Stimulated activated CD8-positive, alpha-beta memory T cell treated with anti-CD3 and anti-CD28 coated beads, Interleukin-7, amount 100 ng/mL, for 48 hours (primary cell): ENCODE measurements around the gene MAP3K14.

Experiments
- DNase-seq, 2 donors: peaks; one replicate each; pipeline ENCODE4 v3.0.0-alpha.2; 2020; ENCODE audit warnings: low read depth in 1 of 2; ENCODE audit errors: extremely low read depth in 1 of 2

The MAP3K14 gene

DNA sequence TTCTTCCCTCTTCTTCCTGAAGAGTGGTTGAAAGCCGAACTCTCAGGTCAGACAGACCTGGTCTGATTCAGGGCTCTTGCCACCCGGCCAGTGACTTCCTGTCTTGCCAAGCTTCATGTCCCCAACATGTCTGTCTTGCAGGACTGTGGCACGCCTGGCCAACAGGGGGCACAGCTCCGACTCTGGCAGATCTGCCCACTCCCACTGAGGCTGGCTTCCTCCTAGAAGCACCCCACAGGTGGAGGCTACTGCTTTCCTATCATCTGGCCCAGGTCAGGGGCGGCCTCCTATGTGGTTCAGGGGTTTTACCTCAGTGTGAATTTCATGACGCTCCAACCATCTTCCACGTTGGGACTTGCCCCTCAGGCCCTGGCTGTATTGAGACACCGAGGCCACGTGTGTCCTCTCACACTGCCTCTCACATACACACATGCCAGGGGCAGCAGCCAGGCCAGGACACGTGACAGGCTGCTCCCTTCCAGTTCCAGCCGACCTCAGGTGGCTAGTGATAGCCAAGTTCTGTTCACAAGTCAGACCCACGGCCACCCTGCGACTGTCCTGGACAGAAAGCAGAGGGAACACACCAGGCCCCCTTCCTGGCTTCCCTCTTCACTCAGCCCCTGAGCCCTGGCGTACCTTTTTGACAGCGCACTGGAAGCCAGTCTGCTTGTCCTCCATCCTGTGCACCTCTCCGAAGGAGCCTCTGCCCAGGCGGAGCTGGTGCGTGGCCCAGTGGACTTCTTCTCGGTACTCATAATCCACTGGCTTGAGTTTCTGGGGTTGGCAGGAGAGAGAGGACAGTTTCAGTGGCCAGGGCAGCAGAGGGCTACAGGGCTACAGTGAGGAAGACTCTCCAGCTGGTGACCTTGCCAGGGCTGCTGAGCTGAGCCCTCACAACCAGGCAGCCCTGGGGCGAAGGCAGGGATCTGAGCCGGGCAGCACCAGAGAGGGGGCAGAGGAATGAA, 32.4 kb downstream of the MAP3K14 start:
- peak in 1 of 2 donors; percentile 28 for DNase-seq

DNA sequence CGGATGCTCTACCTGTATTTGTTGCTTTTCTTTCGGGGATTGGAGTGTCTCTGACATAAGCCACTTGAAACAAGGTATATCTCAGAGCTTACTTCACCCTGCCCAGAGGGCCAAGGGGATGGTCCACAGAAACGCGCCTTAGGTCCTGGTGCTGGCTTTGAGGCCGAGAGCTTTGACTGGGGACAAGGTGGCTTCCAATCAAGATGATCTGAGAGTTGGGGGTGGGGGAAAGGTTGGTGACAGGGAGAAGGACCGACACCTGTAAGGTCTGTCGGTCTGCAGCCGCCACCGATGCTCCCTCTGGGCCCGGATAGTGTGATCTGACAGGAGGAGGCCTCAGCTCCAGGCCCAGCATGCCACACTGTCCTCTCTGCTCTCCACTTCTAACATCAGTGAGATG, 33.1 kb downstream of the MAP3K14 start:
- no peak for DNase-seq

DNA sequence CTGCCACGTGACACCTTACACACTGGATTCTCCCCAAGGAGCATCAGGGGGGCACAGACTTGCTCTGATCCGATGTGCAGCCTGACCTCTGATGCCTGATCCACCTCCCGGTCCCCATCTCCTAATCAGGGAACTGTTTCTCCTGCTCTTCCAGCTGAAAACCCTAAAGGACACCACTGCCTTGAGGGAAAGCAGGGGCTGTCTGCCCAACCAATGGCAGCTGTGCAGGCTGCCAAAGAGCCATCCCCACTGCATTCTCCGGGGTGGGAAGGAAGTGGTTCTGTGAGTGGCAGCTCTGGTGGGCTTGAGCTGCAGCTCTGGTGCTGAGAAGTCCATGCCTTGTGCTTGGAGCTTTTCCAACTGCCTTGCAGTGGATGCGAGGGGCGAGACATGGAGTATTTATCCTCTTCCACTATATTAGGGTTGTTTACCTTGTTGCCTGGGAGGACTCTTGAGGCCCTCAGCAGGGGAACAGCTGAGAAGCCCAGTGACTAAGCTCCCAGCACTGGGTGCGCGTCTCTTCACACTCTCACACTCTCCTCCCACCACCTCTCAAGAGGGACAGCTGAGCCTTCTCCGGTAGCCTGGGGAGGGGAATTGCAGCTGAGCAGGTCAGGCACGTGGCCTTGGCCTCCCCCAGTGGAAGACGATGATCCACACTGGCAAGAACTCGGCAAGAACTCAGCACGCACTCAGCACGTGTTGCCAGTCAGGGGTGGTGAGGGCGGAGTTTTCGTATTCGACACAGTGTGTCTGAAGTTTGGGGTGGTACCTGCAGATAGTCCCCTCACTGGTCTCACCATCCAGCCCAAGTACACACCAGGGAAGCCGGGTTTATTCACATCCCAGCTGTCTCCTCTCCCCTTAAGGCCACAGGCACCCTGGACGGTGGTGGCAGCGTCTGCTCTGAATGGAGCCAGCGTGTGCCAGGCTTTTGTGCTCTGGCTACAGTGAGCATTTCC, 33.9 kb downstream of the MAP3K14 start:
- no peak for DNase-seq

DNA sequence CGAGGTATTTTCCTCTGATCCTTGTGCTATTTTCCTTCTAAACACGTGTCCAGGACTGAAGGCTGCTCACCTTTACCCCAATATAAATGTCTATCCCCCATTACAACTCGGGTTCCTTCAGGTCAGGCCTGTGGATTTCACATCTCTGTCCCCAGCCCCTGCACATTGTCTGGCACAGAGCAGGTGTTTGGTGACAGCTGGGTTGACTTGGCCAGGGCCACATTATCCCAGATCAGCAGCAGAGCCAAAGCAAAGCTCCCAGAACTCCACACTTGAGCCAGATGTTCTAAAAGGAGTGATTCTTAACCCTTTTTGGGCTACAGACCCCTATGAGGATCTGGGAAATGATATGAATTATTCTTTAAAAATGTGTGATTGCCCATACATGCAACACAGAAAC, 36.9 kb downstream of the MAP3K14 start:
- DNase-seq = no peak

DNA sequence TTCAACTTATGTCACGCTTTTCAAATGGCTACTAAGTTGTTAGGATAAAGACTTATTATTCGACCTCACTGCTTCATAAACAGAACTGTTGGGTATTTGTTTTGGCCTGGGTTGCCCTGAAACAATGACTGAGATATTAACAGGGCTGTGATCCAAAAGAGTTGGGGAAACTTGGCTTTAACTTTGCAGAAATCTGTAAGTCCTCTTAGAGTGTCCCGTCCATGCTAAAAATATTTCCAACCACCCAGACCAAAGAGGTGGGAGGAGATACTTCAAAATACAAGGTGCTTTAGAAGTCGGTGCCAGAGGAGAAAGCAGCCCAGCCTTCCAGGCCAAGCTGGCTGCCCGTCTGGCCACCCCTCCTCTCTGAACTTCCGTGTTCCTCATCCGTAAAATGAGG, 38.8 kb downstream of the MAP3K14 start:
- DNase-seq = no peak

DNA sequence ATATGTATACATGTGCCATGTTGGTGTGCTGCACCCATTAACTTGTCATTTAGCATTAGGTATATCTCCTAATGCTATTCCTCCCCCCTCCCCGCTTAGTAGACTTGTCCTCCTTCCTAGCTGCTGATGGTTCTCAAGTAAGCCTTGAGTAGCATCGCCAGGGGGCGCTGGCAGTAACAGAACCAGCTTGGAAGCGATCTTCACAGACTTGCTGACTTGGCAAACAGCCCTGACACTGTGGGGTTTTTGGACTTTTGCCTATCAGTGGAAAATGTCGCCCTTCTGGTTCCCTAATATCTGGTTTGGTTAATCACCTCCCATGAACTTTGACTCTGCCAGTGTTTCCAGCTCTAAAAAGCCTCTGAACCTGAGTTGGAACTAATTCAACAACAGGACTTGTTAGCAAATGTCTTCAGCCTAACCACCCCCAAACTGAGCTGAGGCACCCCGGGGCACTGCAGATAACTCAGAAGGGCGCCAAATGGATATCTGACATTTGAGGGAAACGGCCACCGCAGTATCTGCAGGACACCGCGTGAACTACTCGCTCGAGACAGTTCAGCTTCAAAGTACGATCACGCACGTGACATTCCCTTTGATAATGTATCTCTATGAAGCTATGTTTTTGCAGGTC, 39.5 kb downstream of the MAP3K14 start:
- DNase-seq = peak; percentile 68 to 80

DNA sequence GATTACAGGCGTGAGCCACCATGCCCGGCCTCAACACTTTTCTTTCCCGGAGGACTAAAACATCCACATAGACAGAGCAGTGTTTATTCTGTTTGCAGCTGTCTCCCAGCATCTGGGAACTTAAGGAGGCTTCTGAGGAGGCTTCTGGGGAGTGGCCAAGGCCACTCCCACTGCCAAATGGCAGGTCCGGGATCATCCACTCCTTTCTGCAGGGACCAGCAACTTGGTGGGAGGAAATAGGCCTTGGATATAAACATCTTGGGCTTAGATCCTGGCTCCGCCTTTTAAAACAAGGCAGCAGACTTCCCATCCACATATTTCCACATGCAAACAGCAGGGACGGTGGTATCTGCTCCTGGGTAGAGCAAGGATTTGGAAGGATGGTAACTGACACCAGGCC, 40.8 kb downstream of the MAP3K14 start:
- DNase-seq = no peak

DNA sequence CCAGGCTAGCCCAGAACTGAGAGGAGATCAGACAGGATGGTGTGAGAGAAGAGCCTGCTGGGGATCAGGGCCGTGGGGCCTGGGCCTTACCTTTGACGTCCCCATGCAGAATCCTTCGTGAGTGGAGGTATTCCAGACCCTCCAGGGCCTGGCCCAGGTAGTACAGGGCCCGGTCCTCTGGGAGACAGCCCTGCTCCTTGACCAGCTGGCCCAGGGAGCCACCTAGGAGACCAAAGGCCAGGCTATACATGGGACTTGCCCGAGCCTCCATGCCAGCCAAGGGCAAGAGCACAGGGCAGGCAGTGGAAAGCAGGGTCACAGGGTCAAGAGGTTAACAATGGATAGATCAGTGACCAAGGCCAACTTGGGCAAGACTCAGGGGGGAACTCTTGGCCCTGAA, 42.8 kb downstream of the MAP3K14 start:
- DNase-seq = no peak

DNA sequence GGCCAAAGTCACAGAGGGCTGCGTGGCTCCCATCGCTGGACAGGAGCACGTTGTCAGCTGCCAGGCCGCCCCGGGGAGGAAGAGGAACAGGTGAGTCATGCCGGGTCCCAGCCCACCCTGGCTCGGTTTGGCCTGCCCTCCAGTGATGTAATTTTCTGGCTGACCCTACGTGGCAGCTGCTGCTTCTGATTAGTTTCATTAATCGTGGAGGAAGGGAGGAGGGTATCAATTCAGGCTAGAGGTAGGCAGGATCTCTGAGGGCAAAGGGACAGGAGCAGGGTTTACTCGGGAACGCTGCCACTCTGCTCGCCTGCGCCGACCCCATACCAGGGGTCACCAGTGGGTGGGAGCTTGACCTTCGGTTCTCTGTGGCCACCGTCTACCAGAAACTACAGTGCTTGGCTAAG, 43.3 kb downstream of the MAP3K14 start:
- no peak for DNase-seq

DNA sequence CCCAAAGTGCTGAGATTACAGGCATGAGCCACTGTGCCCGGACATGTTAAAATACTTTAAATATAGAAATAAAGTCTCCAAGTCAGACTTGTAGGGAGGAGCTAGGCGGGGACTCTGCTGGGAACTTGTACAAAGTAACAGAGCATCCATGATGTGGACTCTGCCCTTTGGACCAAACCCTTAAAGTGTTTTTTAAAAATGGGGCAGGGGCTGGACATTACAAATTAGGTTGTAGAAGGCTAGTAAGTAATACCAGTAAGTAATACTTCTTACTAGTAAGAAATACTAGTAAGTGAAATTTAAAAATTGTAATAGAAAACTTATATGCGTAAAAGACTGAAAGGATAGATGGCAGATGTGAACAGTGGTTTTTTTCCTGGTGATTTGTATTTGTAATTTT, 45.2 kb downstream of the MAP3K14 start:
- no peak for DNase-seq

DNA sequence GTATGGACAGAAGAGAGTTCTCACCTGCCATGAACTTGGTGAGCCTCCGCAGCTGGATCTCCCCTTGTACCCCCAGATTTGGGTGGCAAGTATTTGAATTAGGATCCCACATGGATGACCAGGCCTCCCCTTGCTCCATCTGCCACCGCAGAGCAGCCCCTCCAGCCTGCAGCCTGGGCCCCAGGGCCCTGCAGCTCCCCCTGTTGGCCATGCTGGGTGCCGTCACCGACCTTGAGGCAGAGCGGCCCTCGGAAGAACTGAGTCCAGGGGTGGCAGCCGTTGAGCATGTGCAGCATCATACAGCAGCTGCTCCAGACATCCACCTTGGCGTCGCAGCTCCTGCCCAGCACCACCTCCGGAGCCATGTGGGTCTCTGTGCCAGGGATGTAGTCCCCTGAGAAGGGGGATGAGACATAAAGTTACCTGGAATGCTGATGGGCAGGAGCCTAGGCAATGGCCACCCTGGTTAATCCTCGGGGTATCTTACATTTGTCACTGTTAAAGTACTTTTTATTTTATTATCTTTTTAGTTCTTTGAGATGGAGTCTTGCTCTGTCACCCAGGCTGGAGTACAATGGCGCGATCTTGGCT, 45.9 kb downstream of the MAP3K14 start:
- no peak for DNase-seq

DNA sequence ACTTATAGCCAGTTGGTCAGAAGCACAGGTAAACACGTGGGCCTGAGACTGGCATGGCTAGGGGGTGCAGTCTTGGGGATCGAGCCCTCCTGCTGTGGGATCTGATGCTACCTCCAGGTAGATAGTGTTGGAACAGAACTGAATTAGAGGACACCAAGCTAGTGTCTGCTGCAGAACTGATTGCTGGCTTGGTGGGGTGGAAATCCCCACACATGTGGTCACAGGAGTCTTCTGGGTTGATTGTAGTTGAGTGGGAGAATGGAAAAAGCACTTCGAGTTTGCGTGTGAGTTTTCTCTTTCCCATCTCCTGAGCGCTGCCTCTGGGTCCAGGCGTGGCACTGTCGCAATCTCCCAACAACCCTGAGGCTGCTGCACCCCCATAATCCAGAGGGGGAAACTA, 46.9 kb downstream of the MAP3K14 start:
- no peak for DNase-seq

DNA sequence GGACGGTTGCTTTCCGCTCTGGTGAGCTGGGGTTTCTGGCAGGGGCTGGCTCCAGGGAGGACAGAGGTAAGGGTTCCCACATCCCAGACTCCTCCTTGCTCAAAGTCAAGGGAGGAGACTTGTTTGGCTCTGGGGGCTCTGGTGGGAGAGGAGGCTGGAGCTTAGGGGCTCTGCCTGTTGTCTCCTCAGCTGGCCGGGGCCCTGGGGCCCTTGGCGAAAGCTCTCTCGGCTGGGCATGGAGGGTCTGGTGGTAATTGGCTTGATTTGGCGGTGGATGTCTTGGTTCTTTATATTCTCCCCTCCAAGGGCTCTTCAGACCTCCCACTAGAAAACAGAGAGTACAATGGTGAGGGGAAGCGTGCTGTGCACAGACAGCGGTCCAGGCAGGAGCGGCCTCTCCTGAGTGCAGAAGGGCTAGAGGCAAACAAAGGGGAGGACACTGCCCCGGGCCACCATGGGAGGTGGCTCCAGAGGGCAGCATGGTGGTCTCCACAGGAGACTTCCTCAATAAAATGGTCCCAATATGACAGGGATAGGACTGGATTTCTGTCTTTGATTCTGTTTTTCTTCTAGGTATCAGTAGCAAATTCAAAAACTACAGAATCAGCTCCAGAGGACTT, 49.3 kb downstream of the MAP3K14 start:
- no peak for DNase-seq

DNA sequence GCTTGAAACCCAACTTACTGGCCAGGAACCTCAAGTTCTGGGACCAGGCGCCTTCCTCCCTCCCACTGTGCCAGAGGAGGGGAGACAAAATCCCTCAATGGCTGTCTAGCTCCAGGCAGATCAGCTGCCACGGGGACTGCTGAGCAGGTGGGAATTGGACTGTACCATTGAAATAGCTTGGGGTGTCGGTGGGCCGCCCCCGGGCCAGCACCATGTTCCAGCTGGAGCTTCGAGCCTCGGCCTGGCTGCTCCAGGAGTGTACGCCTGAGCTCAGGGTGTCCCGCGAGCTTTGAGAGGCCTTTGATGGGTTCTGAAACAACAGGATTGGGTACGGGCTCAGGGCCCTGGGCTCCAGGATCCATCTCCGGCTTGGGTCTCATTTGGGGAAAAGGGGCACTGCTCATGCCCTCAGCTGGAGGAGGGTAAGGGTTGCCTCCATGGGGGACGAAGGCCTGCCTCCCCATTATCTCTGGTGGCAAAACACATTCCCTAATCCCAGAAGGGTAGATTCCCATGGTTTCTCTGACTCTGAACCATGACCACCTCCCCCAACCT, 50.4 kb downstream of the MAP3K14 start:
- no peak for DNase-seq

DNA sequence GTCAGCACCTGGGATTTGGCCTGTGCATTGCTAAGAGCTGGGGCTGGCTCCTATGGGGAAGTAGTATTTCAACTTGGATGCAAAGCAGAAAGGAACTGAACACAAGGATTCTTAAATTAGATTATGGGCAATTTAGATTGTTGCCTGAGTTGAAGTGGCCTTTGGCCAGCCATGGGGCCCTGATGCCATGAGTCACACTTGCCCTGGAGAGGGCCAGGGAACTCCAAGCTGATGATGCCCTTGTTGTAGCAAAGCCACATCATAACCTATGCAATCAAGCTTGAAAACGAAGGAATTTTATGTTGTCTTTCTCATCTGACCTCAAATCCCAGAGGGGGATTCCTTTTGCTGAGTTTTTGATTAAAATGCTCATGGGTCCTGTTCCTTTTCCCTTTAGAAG, 51.0 kb downstream of the MAP3K14 start:
- no peak for DNase-seq

DNA sequence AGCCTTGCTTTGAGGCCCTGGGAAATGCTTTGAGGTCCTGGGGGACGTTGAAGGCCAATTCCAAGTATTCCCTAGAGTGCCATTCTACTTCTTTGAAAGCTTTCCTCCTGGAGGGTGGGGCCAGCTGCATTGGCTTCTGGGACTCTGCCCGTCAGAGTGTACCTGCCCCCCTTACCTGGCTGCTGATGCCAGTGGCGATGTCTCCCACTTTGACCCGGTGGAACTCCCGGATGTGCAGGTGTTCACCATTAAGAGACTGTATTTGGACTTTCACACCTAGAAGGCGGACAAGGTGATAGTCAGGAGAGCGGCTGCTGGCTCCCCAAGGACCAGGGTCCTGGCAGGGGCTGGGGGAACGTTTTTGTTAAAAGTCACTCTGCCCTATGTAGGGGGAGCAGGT, 51.8 kb downstream of the MAP3K14 start:
- DNase-seq = no peak

DNA sequence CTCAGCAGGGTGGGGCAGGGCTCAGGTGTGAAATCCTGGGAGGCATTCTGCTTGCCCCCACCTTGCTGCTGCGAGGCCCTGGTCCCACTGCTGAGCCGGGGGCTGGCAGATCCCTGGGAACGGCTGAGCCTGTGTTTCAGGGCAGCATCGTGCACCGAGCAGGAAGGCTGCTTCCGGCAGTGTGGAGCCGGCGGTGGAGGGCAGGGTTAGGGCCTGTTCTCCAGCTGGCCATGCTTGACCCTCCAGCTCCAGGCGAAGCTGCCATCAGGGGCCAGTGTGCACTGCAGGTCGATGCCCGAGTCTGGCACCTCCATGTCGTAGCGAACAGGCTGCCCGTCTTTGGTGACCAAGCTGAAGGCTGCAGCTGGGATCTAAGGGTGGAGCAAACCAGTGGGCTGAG, 52.4 kb downstream of the MAP3K14 start:
- DNase-seq = no peak

DNA sequence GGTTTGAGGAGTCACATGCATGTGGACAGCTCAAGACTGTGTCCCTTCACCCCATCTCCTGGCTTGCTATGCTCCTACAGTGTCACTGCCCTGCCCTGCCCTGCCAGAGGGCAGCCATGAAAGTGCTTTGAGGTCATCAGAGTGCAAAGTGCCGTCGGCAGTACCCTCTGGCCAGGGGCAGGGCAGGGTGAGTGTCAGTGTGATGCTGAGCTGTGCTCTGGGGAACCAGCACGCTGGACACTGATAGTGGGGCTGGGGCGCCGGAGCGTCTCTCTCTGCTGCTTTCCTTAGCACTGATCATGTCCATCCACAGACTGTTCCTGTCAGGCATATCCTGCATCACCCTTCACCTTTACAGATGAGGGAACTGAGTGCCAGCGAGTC, 53.4 kb downstream of the MAP3K14 start:
- DNase-seq = no peak

DNA sequence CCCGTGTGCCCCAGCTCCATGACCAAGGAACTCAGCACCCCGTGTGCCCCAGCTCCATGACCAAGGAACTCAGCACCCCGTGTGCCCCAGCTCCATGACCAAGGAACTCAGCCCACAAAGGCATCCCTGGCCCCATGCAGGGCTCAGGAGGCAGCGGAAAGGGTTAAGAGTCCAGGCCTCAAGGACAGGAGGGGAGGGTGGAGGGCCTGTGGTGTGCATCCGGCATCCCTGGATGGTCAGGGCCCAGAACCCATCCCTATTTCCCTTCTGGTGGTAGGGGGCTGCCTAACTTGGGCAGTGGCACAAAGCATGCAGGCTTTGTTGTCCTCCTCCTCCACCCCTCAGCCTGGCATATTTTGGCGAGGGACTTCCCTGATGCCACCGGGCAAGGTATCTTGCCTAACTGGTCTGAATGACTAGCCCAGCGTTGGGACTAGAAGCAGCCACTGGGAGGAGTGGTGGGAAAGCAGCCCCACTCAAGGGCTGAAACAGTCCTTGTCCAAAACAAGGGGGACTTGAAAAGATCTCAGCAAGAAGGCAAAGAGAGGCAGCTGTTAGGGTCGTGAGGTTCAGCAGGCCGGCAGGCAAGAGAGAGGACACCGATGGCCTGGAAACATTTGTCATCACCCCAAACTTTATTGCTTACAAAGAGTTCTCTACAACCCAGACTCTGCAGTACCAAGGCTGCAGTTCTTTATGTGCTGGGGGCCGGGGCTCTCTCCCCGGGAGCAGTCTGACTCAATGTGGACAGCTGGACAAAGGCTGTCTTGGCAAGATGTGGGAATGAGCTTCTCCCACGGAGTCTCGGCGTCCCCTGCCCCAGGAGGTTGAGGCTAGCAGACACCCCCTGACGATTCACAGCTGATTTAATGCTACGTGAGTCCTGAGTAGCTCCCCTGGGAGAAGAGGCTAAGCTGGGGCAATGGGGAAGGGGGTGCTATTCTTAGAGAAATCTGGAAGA, 54.0 kb downstream of the MAP3K14 start:
- DNase-seq = no peak
